ENCODE measurements around the gene PTPRU.

Gene PTPRU

GRCh38 chr1:29266912-29267311, 30.6 kb downstream of the PTPRU start:
- DNase-seq (ENCODE audit: low read depth in 2 of 2), result no peak

- DNase-seq (ENCODE audit: low read depth in 2 of 2), result no peak
Measured at GRCh38 chr1:29267321-29268070, 31.2 kb downstream of the PTPRU start.

GRCh38 chr1:29269382-29269781, 33.1 kb downstream of the PTPRU start:
- DNase-seq (ENCODE audit: low read depth in 2 of 2), result no peak

GRCh38 chr1:29270929-29271521, 34.7 kb downstream of the PTPRU start:
- DNase-seq (ENCODE audit: low read depth in 2 of 2), result no peak

- DNase-seq (ENCODE audit: low read depth in 2 of 2), result no peak
Measured at GRCh38 chr1:29271724-29272123, 35.4 kb downstream of the PTPRU start.

GRCh38 chr1:29272147-29272907, 36.0 kb downstream of the PTPRU start:
- DNase-seq (ENCODE audit: low read depth in 2 of 2), result no peak

GRCh38 chr1:29275435-29275834, 39.1 kb downstream of the PTPRU start:
- no peak for DNase-seq (ENCODE audit: low read depth in 2 of 2)

- no peak for DNase-seq (ENCODE audit: low read depth in 2 of 2)
Measured at GRCh38 chr1:29278124-29278523, 41.8 kb downstream of the PTPRU start.

- no peak for DNase-seq (ENCODE audit: low read depth in 2 of 2)
Measured at GRCh38 chr1:29279406-29279805, 43.1 kb downstream of the PTPRU start.

GRCh38 chr1:29279951-29280391, 43.6 kb downstream of the PTPRU start:
- DNase-seq (ENCODE audit: low read depth in 2 of 2), result no peak

GRCh38 chr1:29280409-29281131, 44.2 kb downstream of the PTPRU start:
- DNase-seq (ENCODE audit: low read depth in 2 of 2), result no peak

GRCh38 chr1:29281571-29281970, 45.2 kb downstream of the PTPRU start:
- no peak for DNase-seq (ENCODE audit: low read depth in 2 of 2)

- DNase-seq (ENCODE audit: low read depth in 2 of 2), result no peak
Measured at GRCh38 chr1:29282135-29282923, 46.0 kb downstream of the PTPRU start.

GRCh38 chr1:29282924-29283803, 46.8 kb downstream of the PTPRU start:
- no peak for DNase-seq (ENCODE audit: low read depth in 2 of 2)

- no peak for DNase-seq (ENCODE audit: low read depth in 2 of 2)
Measured at GRCh38 chr1:29283804-29284195, 47.5 kb downstream of the PTPRU start.

GRCh38 chr1:29284286-29284960, 48.1 kb downstream of the PTPRU start:
- DNase-seq (ENCODE audit: low read depth in 2 of 2), result no peak

GRCh38 chr1:29284961-29285560, 48.7 kb downstream of the PTPRU start:
- no peak for DNase-seq (ENCODE audit: low read depth in 2 of 2)

GRCh38 chr1:29285771-29286170, 49.4 kb downstream of the PTPRU start:
- no peak for DNase-seq (ENCODE audit: low read depth in 2 of 2)

- no peak for DNase-seq (ENCODE audit: low read depth in 2 of 2)
Measured at GRCh38 chr1:29286194-29286767, 50.0 kb downstream of the PTPRU start.

All from stimulated activated CD8-positive, alpha-beta memory T cell treated with anti-CD3 and anti-CD28 coated beads, Interleukin-7, amount 100 ng/mL, for 4 hours (primary cell).